Thyroid gland (tissue), 4 donors: ENCODE data around the gene GALR2.

Experiments
- POLR2A ChIP-seq, 2 donors: fragments of 450-650 bp; IDR thresholded peaks; one replicate each; pipeline ENCODE4 v1.6.1; 2017; ENCODE audit warnings: antibody characterized with exemption in 2 of 2, mild to moderate bottlenecking in 2 of 2, moderate library complexity in 1 of 2
- TF ChIP-seq, protein P1 (sequence below), 6 experiments: fragments of 200-600 bp in 3 of 6; fragments of 450-650 bp in 3 of 6; sonication (generic) in 3 of 6; IDR thresholded peaks; one replicate each; pipeline ENCODE4 v1.5.1; 2016 to 2019; ENCODE audit warnings: antibody characterized with exemption in 6 of 6, mild to moderate bottlenecking in 2 of 6, inconsistent platforms in 1 of 6, moderate library complexity in 1 of 6

DNA sequence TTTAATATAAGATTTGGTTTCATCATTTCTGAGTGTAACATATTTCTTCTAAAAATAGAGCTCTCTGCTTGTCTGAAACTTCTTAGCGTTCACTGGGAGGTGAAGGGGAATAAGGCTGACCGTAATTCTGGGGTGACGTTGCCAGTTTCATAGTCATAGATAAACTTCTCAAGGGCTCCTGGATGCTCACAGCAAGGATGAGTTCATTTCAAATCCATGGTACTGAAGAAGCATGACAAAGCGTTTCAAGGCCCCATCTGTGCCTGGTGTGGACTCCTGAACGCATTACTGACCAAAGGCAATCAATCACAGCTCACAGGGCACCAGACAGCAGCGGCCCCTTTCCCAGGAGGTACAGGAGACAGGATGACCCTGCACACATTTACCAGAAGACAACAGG lies 35.5 kb upstream of the GALR2 start:
- TF ChIP-seq, protein P1, sequence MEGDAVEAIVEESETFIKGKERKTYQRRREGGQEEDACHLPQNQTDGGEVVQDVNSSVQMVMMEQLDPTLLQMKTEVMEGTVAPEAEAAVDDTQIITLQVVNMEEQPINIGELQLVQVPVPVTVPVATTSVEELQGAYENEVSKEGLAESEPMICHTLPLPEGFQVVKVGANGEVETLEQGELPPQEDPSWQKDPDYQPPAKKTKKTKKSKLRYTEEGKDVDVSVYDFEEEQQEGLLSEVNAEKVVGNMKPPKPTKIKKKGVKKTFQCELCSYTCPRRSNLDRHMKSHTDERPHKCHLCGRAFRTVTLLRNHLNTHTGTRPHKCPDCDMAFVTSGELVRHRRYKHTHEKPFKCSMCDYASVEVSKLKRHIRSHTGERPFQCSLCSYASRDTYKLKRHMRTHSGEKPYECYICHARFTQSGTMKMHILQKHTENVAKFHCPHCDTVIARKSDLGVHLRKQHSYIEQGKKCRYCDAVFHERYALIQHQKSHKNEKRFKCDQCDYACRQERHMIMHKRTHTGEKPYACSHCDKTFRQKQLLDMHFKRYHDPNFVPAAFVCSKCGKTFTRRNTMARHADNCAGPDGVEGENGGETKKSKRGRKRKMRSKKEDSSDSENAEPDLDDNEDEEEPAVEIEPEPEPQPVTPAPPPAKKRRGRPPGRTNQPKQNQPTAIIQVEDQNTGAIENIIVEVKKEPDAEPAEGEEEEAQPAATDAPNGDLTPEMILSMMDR (IDR thresholded peaks at IDR 0.05), result no peak
- no peak for TF ChIP-seq POLR2A (IDR thresholded peaks at IDR 0.05)
